ENCODE measurements around the gene C12orf56.

GRCh38 chr12:64221651-64222008 lies 168.9 kb downstream of the C12orf56 start:
- TF ChIP-seq CTCF (IDR thresholded peaks at IDR 0.05): no peak
- TF ChIP-seq POLR2A (IDR thresholded peaks at IDR 0.05): no peak
- TF ChIP-seq POLR2AphosphoS5 (IDR thresholded peaks at IDR 0.05): no peak

Data from stomach (tissue), 4 donors.